H1 (cell line): Measurements from ENCODE around the gene WNK3. TPM values are rescaled to one million over a fixed set of nuclear protein-coding genes. Genes with fewer than 3 reads are reported as not detected.
A peak's percentile ranks its signal among the peaks of the same experiment; 100 is the strongest.

Source experiments
- CTCF ChIA-PET: fragments of 300-600 bp; sonication (Branson Sonifier 250); formaldehyde crosslinking; loops from one replicate; lab custom pipeline; 2021; ENCODE audit not compliant: partially characterized antibody; lab: Charles Lee
- POLR2A ChIA-PET: fragments of 300-600 bp; sonication (Branson Sonifier 250); formaldehyde crosslinking; loops from one replicate; lab custom pipeline; 2021; ENCODE audit warnings: inconsistent platforms; ENCODE audit not compliant: partially characterized antibody; lab: Charles Lee
- DNase-seq, 2 experiments: peaks; one replicate each; pipeline versions ENCODE4 v3.0.0 to v3.0.0-alpha.2; 2010 to 2022; ENCODE audit warnings: low spot score in 2 of 2, low read depth in 1 of 2, mixed read lengths in 1 of 2
- FAIRE-seq: peaks from 2 replicates; lab custom pipeline; 2011; peaks lifted over from hg19 to GRCh38; lab: Jason Lieb, UNC
- H2AFZ ChIP-seq: 2 replicates; pipeline ENCODE4 v1.8.1; 2012; ENCODE audit warnings: low read length, inconsistent platforms
- H2AK5ac ChIP-seq: 2 replicates; pipeline ENCODE4 v1.6.1; 2013; ENCODE audit warnings: low read depth, low read length
- H2BK120ac ChIP-seq: replicated peaks from 2 replicates; pipeline ENCODE3; 2013; ENCODE audit warnings: low read depth, low read length, inconsistent platforms
- H2BK12ac ChIP-seq: 2 replicates; pipeline ENCODE4 v1.6.1; 2013; ENCODE audit warnings: low read depth, low read length
- H2BK15ac ChIP-seq: 2 replicates; pipeline ENCODE4 v1.6.1; 2013; ENCODE audit warnings: low read length
- H2BK20ac ChIP-seq: 2 replicates; pipeline ENCODE4 v1.6.1; 2013; ENCODE audit warnings: low read length
- H2BK5ac ChIP-seq: 2 replicates; pipeline ENCODE4 v1.6.1; 2013; ENCODE audit warnings: low read depth, low read length
- H3K14ac ChIP-seq: 2 replicates; pipeline ENCODE4 v1.6.1; 2013; ENCODE audit warnings: inconsistent platforms; ENCODE audit not compliant: insufficient read length
- H3K18ac ChIP-seq: 2 replicates; pipeline ENCODE4 v1.6.1; 2013; ENCODE audit warnings: low read length; ENCODE audit errors: extremely low read depth
- H3K23ac ChIP-seq: 2 replicates; pipeline ENCODE4 v1.6.1; 2013; ENCODE audit warnings: inconsistent platforms; ENCODE audit not compliant: insufficient read length
- H3K23me2 ChIP-seq: 2 replicates; pipeline ENCODE4 v1.6.1; 2013; ENCODE audit warnings: low read depth, low read length
- H3K27ac ChIP-seq: 2 replicates; pipeline ENCODE4 v1.6.1; 2011; ENCODE audit warnings: low read depth, low read length, inconsistent platforms
- H3K27me3 ChIP-seq, 4 experiments: replicated peaks in 1 of 4; 1 replicate in 1 of 4; 2 replicates in 3 of 4; pipeline versions ENCODE4 v1.6.1 to v1.8.1; 2011 to 2013; ENCODE audit warnings: low read length in 3 of 4, mild to moderate bottlenecking in 3 of 4, inconsistent platforms in 2 of 4, mixed read lengths in 2 of 4, moderate library complexity in 1 of 4; ENCODE audit not compliant: control insufficient read depth in 3 of 4, insufficient read depth in 3 of 4; ENCODE audit errors: extremely low read depth in 1 of 4
- H3K36me3 ChIP-seq, 4 experiments: 2 replicates each; pipeline versions ENCODE4 v1.6.1 to v1.8.1; 2011 to 2013; ENCODE audit warnings: mild to moderate bottlenecking in 4 of 4, low read length in 3 of 4, moderate library complexity in 2 of 4, control low read depth in 1 of 4, inconsistent platforms in 1 of 4; ENCODE audit not compliant: insufficient read depth in 4 of 4, control insufficient read depth in 2 of 4
- H3K4ac ChIP-seq: replicated peaks from 2 replicates; pipeline ENCODE3; 2013; ENCODE audit warnings: low read length, low read depth, mixed read lengths, inconsistent platforms; ENCODE audit not compliant: insufficient read length
- H3K4me1 ChIP-seq, 4 experiments: replicated peaks in 1 of 4; 1 replicate in 1 of 4; 2 replicates in 3 of 4; pipeline versions ENCODE4 v1.6.1 to v1.8.1; 2011 to 2013; ENCODE audit warnings: low read length in 3 of 4, inconsistent platforms in 2 of 4, mixed read lengths in 1 of 4; ENCODE audit not compliant: insufficient read depth in 4 of 4, control insufficient read depth in 3 of 4
- H3K4me2 ChIP-seq, 2 experiments: 2 replicates each; pipeline versions ENCODE4 v1.6.1 to v1.8.1; 2011 to 2013; ENCODE audit warnings: low read depth in 2 of 2, low read length in 2 of 2, control low read depth in 1 of 2, inconsistent platforms in 1 of 2, mild to moderate bottlenecking in 1 of 2; ENCODE audit not compliant: insufficient read depth in 1 of 2
- H3K4me3 ChIP-seq, 4 experiments: fragments of 200-600, 300-600 bp in 1 of 4; sonication (generic), shearing (Covaris generic), sonication (Bioruptor Twin) in 1 of 4; 2 replicates each; pipeline versions ENCODE4 v1.5.1 to v1.8.1; 2011 to 2016; ENCODE audit warnings: low read length in 4 of 4, low read depth in 3 of 4, control low read depth in 2 of 4, inconsistent platforms in 2 of 4, mild to moderate bottlenecking in 2 of 4, mixed read lengths in 1 of 4, moderate library complexity in 1 of 4; ENCODE audit not compliant: insufficient read depth in 2 of 4; ENCODE audit errors: extremely low read depth in 1 of 4
- H3K56ac ChIP-seq: replicated peaks from 2 replicates; pipeline ENCODE3; 2013; ENCODE audit warnings: low read depth, mild to moderate bottlenecking, mixed read lengths, low read length, inconsistent platforms; ENCODE audit not compliant: insufficient read length
- H3K79me1 ChIP-seq: 2 replicates; pipeline ENCODE4 v1.6.1; 2013; ENCODE audit warnings: low read depth, low read length, control low read depth
- H3K79me2 ChIP-seq, 2 experiments: 2 replicates each; pipeline versions ENCODE4 v1.6.1 to v1.8.1; 2012 to 2013; ENCODE audit warnings: low read length in 2 of 2, mild to moderate bottlenecking in 2 of 2, inconsistent platforms in 1 of 2; ENCODE audit not compliant: insufficient read depth in 2 of 2, control insufficient read depth in 1 of 2
- H3K9ac ChIP-seq, 4 experiments: replicated peaks in 1 of 4; 1 replicate in 1 of 4; 2 replicates in 3 of 4; pipeline versions ENCODE4 v1.6.1 to v1.8.1; 2011 to 2013; ENCODE audit warnings: low read depth in 3 of 4, low read length in 3 of 4, control low read depth in 2 of 4, mild to moderate bottlenecking in 2 of 4, moderate library complexity in 2 of 4, inconsistent platforms in 1 of 4; ENCODE audit errors: extremely low read depth in 1 of 4
- H3K9me3 ChIP-seq, 2 experiments: 2 replicates each; pipeline versions ENCODE4 v1.6.1 to v1.8.1; 2012 to 2013; ENCODE audit warnings: mild to moderate bottlenecking in 2 of 2, moderate library complexity in 2 of 2, control low read depth in 1 of 2, inconsistent platforms in 1 of 2, low read depth in 1 of 2, low read length in 1 of 2, mixed read lengths in 1 of 2; ENCODE audit not compliant: insufficient read depth in 2 of 2
- H4K20me1 ChIP-seq, 2 experiments: replicated peaks in 1 of 2; 2 replicates each; pipeline versions ENCODE3 to v1.8.1; 2011 to 2013; ENCODE audit warnings: inconsistent platforms in 2 of 2, low read length in 2 of 2, mild to moderate bottlenecking in 1 of 2; ENCODE audit not compliant: insufficient read depth in 2 of 2, control insufficient read depth in 1 of 2
- H4K5ac ChIP-seq: 2 replicates; pipeline ENCODE4 v1.6.1; 2013; ENCODE audit warnings: low read length, low read depth, mixed read lengths, inconsistent platforms; ENCODE audit not compliant: insufficient read length
- H4K8ac ChIP-seq: 2 replicates; pipeline ENCODE4 v1.8.0; 2013; ENCODE audit warnings: mild to moderate bottlenecking, moderate library complexity, low read length, inconsistent platforms; ENCODE audit not compliant: insufficient read depth; ENCODE audit errors: extremely low read depth
- H4K91ac ChIP-seq: replicated peaks from 2 replicates; pipeline ENCODE3; 2013; ENCODE audit warnings: low read length, mixed read lengths, inconsistent platforms; ENCODE audit not compliant: insufficient read length
- SIRT6 ChIP-seq: IDR thresholded peaks from one replicate; pipeline ENCODE4 v1.7.1; 2012; ENCODE audit warnings: low read length, inconsistent platforms
- WGBS, 2 experiments: shearing (Covaris generic) in 1 of 2; methylation state at CpG; one replicate each; pipeline versions ENCODE4 v1.1.6 to v1.1.7; 2013 to 2015; ENCODE audit warnings: low lambda C conversion rate in 2 of 2, mixed read lengths in 2 of 2, inconsistent platforms in 1 of 2, low coverage in 1 of 2, missing lambda C conversion rate in 1 of 2; ENCODE audit not compliant: insufficient replicate concordance in 2 of 2, insufficient coverage in 1 of 2, insufficient read length in 1 of 2; ENCODE audit errors: extremely low coverage in 1 of 2, missing lambda C conversion rate in 1 of 2; 5-methylcytosine and 5-hydroxymethylcytosine counted together
- polyA plus RNA-seq, 7 experiments: library from polyadenylated mRNA; depleted of rRNA in 3 of 7; stranded (reverse) in 5 of 7; unstranded in 2 of 7; fragments of >200 nt in 5 of 7; fragments of 200-250 nt in 2 of 7; gene quantifications; 1 replicate in 5 of 7; 2 replicates in 1 of 7; 4 replicates in 1 of 7; pipeline versions ENCODE4 v1.2.1 to v1.2.3, GENCODE V29; 2011 to 2013; ENCODE audit warnings: missing spikeins in 2 of 7, mixed read lengths in 2 of 7
- total RNA-seq: library from RNA; stranded (reverse); fragmentation: NEBNext Ultra II Directional; extraction: Animal tissue kit (Norgen Biotek cat#: 25700); gene quantifications from 2 replicates; pipeline ENCODE4 v1.2.1, GENCODE V29; 2021
- TF ChIP-seq, protein P1 (sequence below): IDR thresholded peaks from 2 replicates; pipeline ENCODE4 v1.6.1; 2012; ENCODE audit warnings: low read length, inconsistent platforms

Gene WNK3
- total and polyA plus RNA-seq, 2 of the 8 experiments (the other 6 are each of a cell fraction or from before 2014, with no cell fraction given): 5.5 to 37.5 TPM

DNA sequence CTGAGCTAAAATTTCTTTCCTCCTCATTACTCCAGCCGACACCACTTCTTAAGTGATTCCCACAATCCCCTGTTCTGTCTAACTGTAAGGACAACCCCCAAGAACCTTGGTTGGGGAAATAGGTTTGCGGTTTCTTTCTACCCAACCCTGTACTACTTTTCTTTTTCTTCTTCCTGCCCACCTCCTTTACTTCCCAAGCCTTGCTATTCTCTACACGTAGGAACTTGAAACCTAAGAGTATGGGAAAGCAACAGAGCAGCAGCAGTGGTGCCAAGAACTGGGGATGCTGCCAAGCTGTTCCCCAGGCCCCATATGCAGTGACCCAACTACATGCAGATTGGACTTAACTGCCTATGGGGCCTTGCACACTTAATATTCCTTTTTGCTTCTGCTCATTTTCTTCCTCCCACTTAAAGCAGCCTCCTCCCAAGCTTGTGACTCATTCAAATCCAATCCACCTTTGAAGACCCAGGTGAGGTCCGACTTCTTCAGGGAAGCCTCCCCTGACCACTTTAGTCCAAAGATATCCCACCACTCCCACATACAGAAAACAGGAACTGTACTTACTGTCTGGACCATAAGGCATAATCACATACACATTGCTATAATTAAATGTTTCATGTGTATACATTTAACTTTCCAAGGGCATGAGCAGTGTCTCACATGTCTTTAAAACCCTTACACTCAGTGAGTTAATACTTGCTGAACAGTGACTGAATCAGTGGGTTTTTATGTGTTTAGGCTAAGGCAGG is 176.5 kb downstream of the WNK3 start:
- no peak overlapping the region for H3K4ac ChIP-seq
- no peak overlapping the region for H2BK20ac ChIP-seq
- ChIA-PET POLR2A (interaction anchor here (0.8 to 3.1 kb wide), 4 partner anchors 9 to 162 kb away, joined by 3 to 22 read pairs (median 7); no protein-coding TSS in a partner anchor), CTCF (no interaction called here)
- no peak overlapping the region for H2BK15ac ChIP-seq
- no peak overlapping the region for H3K27ac ChIP-seq
- no peak overlapping the region for H4K91ac ChIP-seq
- no peak overlapping the region for H2AK5ac ChIP-seq
- no peaks in the 10 kb centered on the region for H3K36me3 ChIP-seq
- no peaks in the 10 kb centered on the region for H3K79me1 ChIP-seq
- H3K23me2 ChIP-seq: 0 out of 2 replicates have a peak, but pooled peaks cover 4% of the 10 kb centered on the region
- H3K56ac ChIP-seq: no peak overlapping the region
- no peak for FAIRE-seq
- H3K79me2 ChIP-seq: peaks cover 11 to 62% of the 10 kb centered on the region in 2 experiments
- no peak overlapping the region for H3K23ac ChIP-seq
- no peak overlapping the region for H2BK12ac ChIP-seq
- H2BK5ac ChIP-seq: no peak overlapping the region
- H3K4me1 ChIP-seq: peaks cover 0 to 4% (median under 1%) of the 10 kb centered on the region in 4 experiments; a peak in 2 of 7 replicates
- no peak overlapping the region for H2BK120ac ChIP-seq
- H4K20me1 ChIP-seq: peaks cover 2 to 5% of the 10 kb centered on the region in 2 experiments
- H3K4me2 ChIP-seq: peak overlapping the region; percentile 70 to 77
- H2AFZ ChIP-seq: no peak overlapping the region
- 71% methylated on average over 4 of the region's 4 CpGs; no CpG with 5 or more reads in 1 of the 2 experiments for WGBS, 2 experiments
- DNase-seq: no peak
- no peak overlapping the region for H4K5ac ChIP-seq
- no peak overlapping the region for H3K14ac ChIP-seq
- H3K4me3 ChIP-seq: peak overlapping the region; percentile 54 to 86 (median 62); a peak in 7 of 8 replicates
- no peak overlapping the region for H4K8ac ChIP-seq
- H3K9me3 ChIP-seq: no peaks in the 10 kb centered on the region; a peak in 1 of 4 replicates
- no peaks in the 10 kb centered on the region for H3K27me3 ChIP-seq
- no peak overlapping the region; a peak in 1 of 7 replicates for H3K9ac ChIP-seq
- no peak overlapping the region for H3K18ac ChIP-seq
- TF ChIP-seq SIRT6: no peak
- TF ChIP-seq, protein P1, sequence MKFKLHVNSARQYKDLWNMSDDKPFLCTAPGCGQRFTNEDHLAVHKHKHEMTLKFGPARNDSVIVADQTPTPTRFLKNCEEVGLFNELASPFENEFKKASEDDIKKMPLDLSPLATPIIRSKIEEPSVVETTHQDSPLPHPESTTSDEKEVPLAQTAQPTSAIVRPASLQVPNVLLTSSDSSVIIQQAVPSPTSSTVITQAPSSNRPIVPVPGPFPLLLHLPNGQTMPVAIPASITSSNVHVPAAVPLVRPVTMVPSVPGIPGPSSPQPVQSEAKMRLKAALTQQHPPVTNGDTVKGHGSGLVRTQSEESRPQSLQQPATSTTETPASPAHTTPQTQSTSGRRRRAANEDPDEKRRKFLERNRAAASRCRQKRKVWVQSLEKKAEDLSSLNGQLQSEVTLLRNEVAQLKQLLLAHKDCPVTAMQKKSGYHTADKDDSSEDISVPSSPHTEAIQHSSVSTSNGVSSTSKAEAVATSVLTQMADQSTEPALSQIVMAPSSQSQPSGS: no peak
